Hepatocyte (in vitro differentiated cells): ENCODE measurements around the gene SAMD1.

Experiments
- EZH2 ChIP-seq: fragments of 200-600 bp; sonication (generic); IDR thresholded peaks from 2 replicates; pipeline ENCODE4 v1.6.1; 2016; ENCODE audit warnings: antibody characterized with exemption, mild to moderate bottlenecking, borderline replicate concordance
- TF ChIP-seq, protein P1 (sequence below): fragments of 200-600 bp; sonication (generic); IDR thresholded peaks from 2 replicates; pipeline ENCODE4 v1.5.1; 2016; ENCODE audit warnings: antibody characterized with exemption, mild to moderate bottlenecking; ENCODE audit not compliant: poor library complexity

DNA sequence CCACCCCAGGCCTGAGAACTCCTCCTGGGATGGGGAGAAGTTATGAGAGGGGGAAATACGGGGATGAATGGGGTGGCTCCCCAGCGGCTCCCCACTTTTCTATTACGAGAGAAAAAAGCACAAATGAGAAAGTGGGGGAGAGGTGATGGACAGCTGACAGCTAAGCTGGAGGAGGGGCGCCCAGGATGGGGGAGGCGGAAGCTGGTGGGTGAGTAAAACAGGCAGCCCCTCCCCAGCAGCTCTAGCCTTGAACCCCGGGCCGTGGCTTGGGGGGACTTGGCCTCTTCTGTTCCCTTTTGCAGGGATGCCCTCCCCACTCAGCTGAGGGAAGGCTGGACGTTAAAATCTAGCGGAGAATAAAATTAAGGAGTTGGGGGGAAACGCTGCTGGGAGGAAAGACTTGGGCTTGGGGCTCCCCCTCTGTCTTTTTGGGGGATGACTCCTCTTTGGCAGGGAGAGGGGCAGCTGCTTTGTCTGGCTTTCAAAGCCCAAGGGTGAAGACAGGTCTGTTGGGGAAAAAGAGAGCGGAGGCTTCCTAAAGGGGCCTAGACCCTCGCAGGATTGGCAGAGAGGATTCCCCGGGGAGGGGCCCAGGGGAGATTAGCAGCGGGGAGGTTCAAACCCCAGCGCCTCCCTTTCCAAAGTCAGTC is 1.4 kb upstream of the SAMD1 start:
- TF ChIP-seq, protein P1, sequence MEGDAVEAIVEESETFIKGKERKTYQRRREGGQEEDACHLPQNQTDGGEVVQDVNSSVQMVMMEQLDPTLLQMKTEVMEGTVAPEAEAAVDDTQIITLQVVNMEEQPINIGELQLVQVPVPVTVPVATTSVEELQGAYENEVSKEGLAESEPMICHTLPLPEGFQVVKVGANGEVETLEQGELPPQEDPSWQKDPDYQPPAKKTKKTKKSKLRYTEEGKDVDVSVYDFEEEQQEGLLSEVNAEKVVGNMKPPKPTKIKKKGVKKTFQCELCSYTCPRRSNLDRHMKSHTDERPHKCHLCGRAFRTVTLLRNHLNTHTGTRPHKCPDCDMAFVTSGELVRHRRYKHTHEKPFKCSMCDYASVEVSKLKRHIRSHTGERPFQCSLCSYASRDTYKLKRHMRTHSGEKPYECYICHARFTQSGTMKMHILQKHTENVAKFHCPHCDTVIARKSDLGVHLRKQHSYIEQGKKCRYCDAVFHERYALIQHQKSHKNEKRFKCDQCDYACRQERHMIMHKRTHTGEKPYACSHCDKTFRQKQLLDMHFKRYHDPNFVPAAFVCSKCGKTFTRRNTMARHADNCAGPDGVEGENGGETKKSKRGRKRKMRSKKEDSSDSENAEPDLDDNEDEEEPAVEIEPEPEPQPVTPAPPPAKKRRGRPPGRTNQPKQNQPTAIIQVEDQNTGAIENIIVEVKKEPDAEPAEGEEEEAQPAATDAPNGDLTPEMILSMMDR: no peak
- no peak for TF ChIP-seq EZH2
